A549 (cell line): ENCODE measurements around the gene CD300LF. TPM values are rescaled to one million over a fixed set of nuclear protein-coding genes. Genes with fewer than 3 reads are reported as not detected.

ENCODE experiments used
- ATAC-seq, 2 experiments: fragments of 200-7000 bp in 1 of 2; fragments of >200 bp in 1 of 2; cut with Nextera tagmentation in 1 of 2; cut with Tn5 transposase in 1 of 2; 3 replicates each; pipeline versions ENCODE4 v1.8.0 to v1.9.1; 2018 to 2020; ENCODE audit warnings: mild to moderate bottlenecking in 1 of 2, moderate library complexity in 1 of 2
- CTCF ChIA-PET: fragments of 300-600 bp; sonication (Branson Sonifier 250); formaldehyde crosslinking; extraction: SDS; loops from one replicate; lab custom pipeline; 2021; ENCODE audit warnings: antibody characterized with exemption, inconsistent platforms; lab: Yijun Ruan, JAX
- POLR2A ChIA-PET: fragments of 350-600 bp; formaldehyde crosslinking; extraction: SDS; loops from one replicate; lab custom pipeline; 2021; ENCODE audit warnings: antibody characterized with exemption, inconsistent platforms; lab: Yijun Ruan, JAX
- DNase-seq, 2 experiments: peaks; one replicate each; pipeline versions ENCODE4 v3.0.0 to v3.0.0-alpha.2; 2011 to 2016; ENCODE audit warnings: low read depth in 1 of 2, low spot score in 1 of 2
- FAIRE-seq: peaks from 2 replicates; lab custom pipeline; 2011; peaks lifted over from hg19 to GRCh38; lab: Jason Lieb, UNC
- H3K27ac ChIP-seq, 2 experiments: fragments of >200 bp; sonication (Bioruptor Twin); formaldehyde crosslinking; 3 replicates each; pipeline ENCODE4 v1.5.1; 2016 to 2017
- H3K4me1 ChIP-seq: fragments of >200 bp; sonication (Bioruptor Twin); formaldehyde crosslinking; 3 replicates; pipeline ENCODE4 v1.6.1; 2016
- H3K4me2 ChIP-seq: fragments of >200 bp; sonication (Bioruptor Twin); formaldehyde crosslinking; 3 replicates; pipeline ENCODE4 v1.6.1; 2016
- H3K4me3 ChIP-seq: fragments of >200 bp; sonication (Bioruptor Twin); formaldehyde crosslinking; 3 replicates; pipeline ENCODE4 v1.5.1; 2016
- H3K9me3 ChIP-seq: fragments of >200 bp; sonication (Bioruptor Twin); formaldehyde crosslinking; 3 replicates; pipeline ENCODE4 v1.6.1; 2016
- BHLHE40 ChIP-seq: IDR thresholded peaks from 2 replicates; pipeline ENCODE4 v1.6.1; 2012; ENCODE audit warnings: low read depth, low read length, inconsistent platforms
- CBX2 ChIP-seq: fragments of 200-600 bp; sonication (generic); IDR thresholded peaks from 2 replicates; pipeline ENCODE4 v1.6.1; 2016; ENCODE audit warnings: low read depth, mild to moderate bottlenecking, borderline replicate concordance
- CHD4 ChIP-seq: fragments of 200-600 bp; sonication (generic); IDR thresholded peaks from 2 replicates; pipeline ENCODE4 v1.6.1; 2016; ENCODE audit warnings: antibody characterized with exemption, mild to moderate bottlenecking, borderline replicate concordance
- CTCF ChIP-seq: fragments of >200 bp; sonication (Bioruptor Twin); formaldehyde crosslinking; IDR thresholded peaks from 3 replicates; pipeline ENCODE4 v1.5.1; 2016
- EHF ChIP-seq: fragments of 250-450 bp; sonication (Bioruptor Pico); IDR thresholded peaks from 2 replicates; pipeline ENCODE4 v1.5.0; 2020; ENCODE audit warnings: mild to moderate bottlenecking
- FOSB ChIP-seq: fragments of 250-450 bp; sonication (Bioruptor Pico); IDR thresholded peaks from 2 replicates; pipeline ENCODE4 v1.5.0; 2020; ENCODE audit warnings: mild to moderate bottlenecking, moderate library complexity
- FOXS1 ChIP-seq: fragments of 250-450 bp; sonication (Bioruptor Pico); IDR thresholded peaks from 2 replicates; pipeline ENCODE4 v1.5.0; 2020; ENCODE audit warnings: mild to moderate bottlenecking, moderate library complexity
- GATA3 ChIP-seq: IDR thresholded peaks from 2 replicates; pipeline ENCODE4 v1.6.1; 2012; ENCODE audit warnings: borderline replicate concordance
- HEYL ChIP-seq: fragments of 250-450 bp; sonication (Bioruptor Pico); IDR thresholded peaks from 2 replicates; pipeline ENCODE4 v1.8.0; 2021; ENCODE audit warnings: mild to moderate bottlenecking, moderate library complexity
- HMGXB4 ChIP-seq: fragments of 250-450 bp; sonication (Bioruptor Pico); IDR thresholded peaks from 2 replicates; pipeline ENCODE4 v1.5.0; 2021; ENCODE audit warnings: mild to moderate bottlenecking, moderate library complexity, borderline replicate concordance
- JUN ChIP-seq, 2 experiments: fragments of >200 bp; sonication (Bioruptor Twin); formaldehyde crosslinking; IDR thresholded peaks; 2 replicates in 1 of 2; 3 replicates in 1 of 2; pipeline ENCODE4 v1.6.1; 2016 to 2017
- JUNB ChIP-seq: fragments of >200 bp; sonication (Bioruptor Twin); formaldehyde crosslinking; IDR thresholded peaks from 2 replicates; pipeline ENCODE4 v1.6.1; 2016
- KDM5A ChIP-seq: fragments of 200-600 bp; sonication (generic); IDR thresholded peaks from 2 replicates; pipeline ENCODE4 v1.6.1; 2016; ENCODE audit warnings: antibody characterized with exemption, mild to moderate bottlenecking
- MAFK ChIP-seq: fragments of 450-650 bp; IDR thresholded peaks from 2 replicates; pipeline ENCODE4 v1.6.1; 2014; ENCODE audit not compliant: partially characterized antibody
- MYC ChIP-seq: IDR thresholded peaks from 2 replicates; pipeline ENCODE4 v1.6.1; 2012; ENCODE audit warnings: mild to moderate bottlenecking, inconsistent platforms, low read length, improper control_type of control experiment, borderline replicate concordance
- RARB ChIP-seq: fragments of 250-450 bp; sonication (Bioruptor Pico); IDR thresholded peaks from 2 replicates; pipeline ENCODE4 v1.8.0; 2021; ENCODE audit warnings: mild to moderate bottlenecking, moderate library complexity
- REST ChIP-seq: fragments of 200-600 bp; sonication (generic); IDR thresholded peaks from 2 replicates; pipeline ENCODE4 v1.6.1; 2016; ENCODE audit warnings: antibody characterized with exemption, mild to moderate bottlenecking, moderate library complexity
- RNF2 ChIP-seq: fragments of 200-600 bp; sonication (generic); IDR thresholded peaks from 2 replicates; pipeline ENCODE4 v1.6.1; 2016; ENCODE audit warnings: low read depth, mild to moderate bottlenecking, antibody characterized with exemption, moderate library complexity, borderline replicate concordance
- SMC3 ChIP-seq: fragments of >200 bp; sonication (Bioruptor Twin); formaldehyde crosslinking; IDR thresholded peaks from 3 replicates; pipeline ENCODE4 v1.6.1; 2018; ENCODE audit warnings: inconsistent platforms
- TFCP2L1 ChIP-seq: fragments of 250-450 bp; sonication (Bioruptor Pico); IDR thresholded peaks from 2 replicates; pipeline ENCODE4 v1.5.0; 2021; ENCODE audit warnings: mild to moderate bottlenecking
- ZFP36 ChIP-seq: fragments of 450-650 bp; IDR thresholded peaks from 2 replicates; pipeline ENCODE4 v1.6.1; 2014; ENCODE audit warnings: borderline replicate concordance; ENCODE audit not compliant: partially characterized antibody
- ZNF302 ChIP-seq: fragments of 250-450 bp; sonication (Bioruptor Pico); IDR thresholded peaks from 2 replicates; pipeline ENCODE4 v1.9.0; 2021; ENCODE audit warnings: inconsistent platforms, mild to moderate bottlenecking, moderate library complexity
- WGBS: methylation state at CpG from one replicate; pipeline ENCODE4 v1.1.6; 2017; ENCODE audit errors: missing lambda C conversion rate; 5-methylcytosine and 5-hydroxymethylcytosine counted together
- polyA plus RNA-seq, 4 experiments: library from polyadenylated mRNA; depleted of rRNA in 3 of 4; stranded (reverse); fragments of >200 nt; fragmentation: RNase III in 1 of 4; extraction: RNeasy Plus Mini Kit Qiagen cat#74134 plus additional on column Dnase treatment in 1 of 4; gene quantifications; 2 replicates in 3 of 4; 3 replicates in 1 of 4; pipeline ENCODE4 v1.2.3, GENCODE V29; 2011 to 2017
- TF ChIP-seq, protein P1 (sequence below): fragments of 450-650 bp; IDR thresholded peaks from 2 replicates; pipeline ENCODE4 v1.6.1; 2014; ENCODE audit warnings: antibody characterized with exemption

CD300LF gene
- polyA plus RNA-seq, 2 of the 4 experiments (the other 2 are of a cell fraction): not detected

DNA sequence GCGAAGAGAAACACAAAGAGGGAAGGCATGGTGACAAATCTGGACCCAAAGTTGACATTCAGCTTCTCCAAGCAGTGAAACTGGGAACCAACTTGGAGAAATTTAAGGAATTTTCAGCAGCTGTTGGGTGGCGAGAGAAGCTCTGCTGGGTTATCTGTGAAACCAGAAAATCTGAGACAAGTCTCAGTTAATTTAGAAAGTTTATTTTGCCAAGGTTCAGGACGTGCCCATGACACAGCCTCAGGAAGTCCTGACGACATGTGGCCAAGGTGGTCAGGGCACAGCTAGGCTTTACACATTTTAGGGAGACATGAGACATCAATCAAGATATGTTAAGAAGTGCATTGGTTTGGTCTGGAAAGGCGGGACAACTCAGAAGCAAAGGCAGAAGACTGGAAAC lies 11.2 kb upstream of the CD300LF start:
- H3K4me3 ChIP-seq: no peak overlapping the region
- H3K4me1 ChIP-seq: no peaks in the 10 kb centered on the region
- ATAC-seq (no peak), FAIRE-seq (no peak), DNase-seq (no peak)
- no peak overlapping the region for H3K27ac ChIP-seq
- POLR2A ChIA-PET: no interaction called here
- CTCF ChIA-PET: interaction anchor here (0.6 to 5.5 kb wide), 4 partner anchors 13 to 68 kb away, joined by 4 to 48 read pairs (median 8); partner anchors contain the start of gene RAB37
- 54% methylated on average over 5 of the region's 5 CpGs for WGBS
- peaks cover 3% of the 10 kb centered on the region for H3K9me3 ChIP-seq
- H3K4me2 ChIP-seq: no peak overlapping the region
- no peak for TF ChIP-seq HMGXB4 (CRISPR knock-in tag)
- TF ChIP-seq CTCF: no peak
- TF ChIP-seq TFCP2L1 (CRISPR knock-in tag): no peak
- no peak for TF ChIP-seq CBX2
- no peak for TF ChIP-seq KDM5A
- no peak for TF ChIP-seq JUNB
- TF ChIP-seq, protein P1, sequence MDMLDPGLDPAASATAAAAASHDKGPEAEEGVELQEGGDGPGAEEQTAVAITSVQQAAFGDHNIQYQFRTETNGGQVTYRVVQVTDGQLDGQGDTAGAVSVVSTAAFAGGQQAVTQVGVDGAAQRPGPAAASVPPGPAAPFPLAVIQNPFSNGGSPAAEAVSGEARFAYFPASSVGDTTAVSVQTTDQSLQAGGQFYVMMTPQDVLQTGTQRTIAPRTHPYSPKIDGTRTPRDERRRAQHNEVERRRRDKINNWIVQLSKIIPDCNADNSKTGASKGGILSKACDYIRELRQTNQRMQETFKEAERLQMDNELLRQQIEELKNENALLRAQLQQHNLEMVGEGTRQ: no peak
- no peak for TF ChIP-seq FOXS1
- no peak for TF ChIP-seq RARB (CRISPR knock-in tag)

GRCh38 chr17:74722782-74723181 lies 10.1 kb upstream of the CD300LF start:
- no peak overlapping the region for H3K4me3 ChIP-seq
- DNase-seq (no peak), FAIRE-seq (no peak), ATAC-seq (no peak)
- no peaks in the 10 kb centered on the region for H3K9me3 ChIP-seq
- WGBS: 61% methylated on average over 4 of the region's 4 CpGs
- ChIA-PET POLR2A (no interaction called here), CTCF (interaction anchor here (0.9 to 5.5 kb wide), 3 partner anchors 14 to 157 kb away, joined by 3 to 48 read pairs (median 8); partner anchors contain the start of gene RAB37)
- no peak overlapping the region for H3K27ac ChIP-seq
- no peak for TF ChIP-seq REST
- no peak for TF ChIP-seq HMGXB4 (CRISPR knock-in tag)
- no peak for TF ChIP-seq ZFP36
- no peak for TF ChIP-seq FOXS1
- no peak for TF ChIP-seq HEYL (CRISPR knock-in tag)
- TF ChIP-seq JUN (IDR thresholded peaks at IDR 0.05): no peak
- TF ChIP-seq SMC3: no peak
- no peak for TF ChIP-seq EHF
- no peak for TF ChIP-seq FOSB (CRISPR knock-in tag)
- no peak for TF ChIP-seq RARB (CRISPR knock-in tag)
- TF ChIP-seq ZNF302 (CRISPR knock-in tag): no peak
- no peak for TF ChIP-seq RNF2
- TF ChIP-seq MYC: no peak
- no peak for TF ChIP-seq GATA3
- TF ChIP-seq BHLHE40: no peak
- TF ChIP-seq MAFK: no peak
- TF ChIP-seq CHD4: no peak
- H3K4me1 ChIP-seq: no peaks in the 10 kb centered on the region
- H3K4me2 ChIP-seq: no peak overlapping the region
